Body of pancreas (tissue), 4 donors: ENCODE data around the gene RCN2. TPM values are rescaled to one million over a fixed set of nuclear protein-coding genes. Genes with fewer than 3 reads are reported as not detected.

ENCODE experiments used
- ATAC-seq: fragments of 150-250 bp; one replicate; pipeline ENCODE4 v1.9.1; 2016
- DNase-seq, 4 donors: peaks; one replicate each; pipeline ENCODE4 v3.0.0-alpha.2; 2019
- H3K27ac ChIP-seq, 4 donors: fragments of 200-600 bp; sonication (generic); 1 replicate in 3 of 4; 2 replicates in 1 of 4; pipeline versions ENCODE4 v1.5.1 to v1.6.1; 2016 to 2019; ENCODE audit warnings: mild to moderate bottlenecking in 1 of 4, mixed read lengths in 1 of 4, moderate library complexity in 1 of 4
- H3K27me3 ChIP-seq, 2 donors: fragments of 200-600 bp; sonication (generic); one replicate each; pipeline ENCODE4 v1.6.0; 2016; ENCODE audit warnings: mild to moderate bottlenecking in 1 of 2
- H3K36me3 ChIP-seq, 2 donors: fragments of 200-600 bp; sonication (generic); replicated peaks in 1 of 2; 2 replicates each; pipeline ENCODE4 v1.5.1; 2016; ENCODE audit warnings: low read depth in 2 of 2; ENCODE audit not compliant: insufficient read depth in 1 of 2
- H3K4me1 ChIP-seq: fragments of 200-600 bp; sonication (generic); one replicate; pipeline ENCODE4 v1.6.0; 2016
- H3K4me3 ChIP-seq, 2 donors: fragments of 200-600 bp; sonication (generic); 1 replicate in 1 of 2; 2 replicates in 1 of 2; pipeline ENCODE4 v1.5.1; 2016 to 2019
- H3K9me3 ChIP-seq, 3 donors: fragments of 200-600 bp; sonication (generic); 1 replicate in 2 of 3; 2 replicates in 1 of 3; pipeline ENCODE4 v1.5.1; 2016
- POLR2A ChIP-seq, 3 donors: fragments of 450-650 bp; IDR thresholded peaks; one replicate each; pipeline ENCODE4 v1.6.1; 2016; ENCODE audit warnings: antibody characterized with exemption in 3 of 3, mild to moderate bottlenecking in 2 of 3
- WGBS, 2 donors: methylation state at CpG; one replicate each; pipeline ENCODE4 v1.1.5; 2017; 5-methylcytosine and 5-hydroxymethylcytosine counted together
- intact Hi-C: fragments of 100-400 bp; cut with DNase I; formaldehyde crosslinking; loops from one replicate; pipeline ENCODE4 v1.15.1; 2023
- total RNA-seq, 2 donors: library from RNA; depleted of rRNA; stranded (reverse); fragments of >200 nt; gene quantifications; one replicate each; pipeline ENCODE4 v1.1.0, GENCODE V29; 2016
- TF ChIP-seq, protein P1 (sequence below), 7 experiments: fragments of 450-650 bp in 4 of 7; fragments of 200-600 bp in 3 of 7; sonication (generic) in 3 of 7; IDR thresholded peaks; one replicate each; pipeline ENCODE4 v1.5.1; 2016 to 2019; ENCODE audit warnings: antibody characterized with exemption in 7 of 7

Gene RCN2
- total RNA-seq, 2 donors from 2014 or later: 22.8 to 25.1 TPM

GRCh38 chr15:76954744-76955143 lies 23.2 kb downstream of the RCN2 start:
- Histone ChIP-seq H3K36me3 (no peaks in the 10 kb centered on the region), H3K27ac (peak overlapping the region in 3 of 4 donors; percentile 57 to 65 (median 57)), H3K4me3 (no peak overlapping the region), H3K4me1 (no peaks in the 10 kb centered on the region), H3K9me3 (no peaks in the 10 kb centered on the region), H3K27me3 (no peaks in the 10 kb centered on the region)
- ATAC-seq (peak; percentile 80), DNase-seq (no peak)
- intact Hi-C loops: no loop called here
- no peak for TF ChIP-seq POLR2A (IDR thresholded peaks at IDR 0.05)
- TF ChIP-seq, protein P1, sequence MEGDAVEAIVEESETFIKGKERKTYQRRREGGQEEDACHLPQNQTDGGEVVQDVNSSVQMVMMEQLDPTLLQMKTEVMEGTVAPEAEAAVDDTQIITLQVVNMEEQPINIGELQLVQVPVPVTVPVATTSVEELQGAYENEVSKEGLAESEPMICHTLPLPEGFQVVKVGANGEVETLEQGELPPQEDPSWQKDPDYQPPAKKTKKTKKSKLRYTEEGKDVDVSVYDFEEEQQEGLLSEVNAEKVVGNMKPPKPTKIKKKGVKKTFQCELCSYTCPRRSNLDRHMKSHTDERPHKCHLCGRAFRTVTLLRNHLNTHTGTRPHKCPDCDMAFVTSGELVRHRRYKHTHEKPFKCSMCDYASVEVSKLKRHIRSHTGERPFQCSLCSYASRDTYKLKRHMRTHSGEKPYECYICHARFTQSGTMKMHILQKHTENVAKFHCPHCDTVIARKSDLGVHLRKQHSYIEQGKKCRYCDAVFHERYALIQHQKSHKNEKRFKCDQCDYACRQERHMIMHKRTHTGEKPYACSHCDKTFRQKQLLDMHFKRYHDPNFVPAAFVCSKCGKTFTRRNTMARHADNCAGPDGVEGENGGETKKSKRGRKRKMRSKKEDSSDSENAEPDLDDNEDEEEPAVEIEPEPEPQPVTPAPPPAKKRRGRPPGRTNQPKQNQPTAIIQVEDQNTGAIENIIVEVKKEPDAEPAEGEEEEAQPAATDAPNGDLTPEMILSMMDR (IDR thresholded peaks at IDR 0.05): no peak
- WGBS, 2 donors: 66% methylated on average over 2 of the region's 2 CpGs

DNA sequence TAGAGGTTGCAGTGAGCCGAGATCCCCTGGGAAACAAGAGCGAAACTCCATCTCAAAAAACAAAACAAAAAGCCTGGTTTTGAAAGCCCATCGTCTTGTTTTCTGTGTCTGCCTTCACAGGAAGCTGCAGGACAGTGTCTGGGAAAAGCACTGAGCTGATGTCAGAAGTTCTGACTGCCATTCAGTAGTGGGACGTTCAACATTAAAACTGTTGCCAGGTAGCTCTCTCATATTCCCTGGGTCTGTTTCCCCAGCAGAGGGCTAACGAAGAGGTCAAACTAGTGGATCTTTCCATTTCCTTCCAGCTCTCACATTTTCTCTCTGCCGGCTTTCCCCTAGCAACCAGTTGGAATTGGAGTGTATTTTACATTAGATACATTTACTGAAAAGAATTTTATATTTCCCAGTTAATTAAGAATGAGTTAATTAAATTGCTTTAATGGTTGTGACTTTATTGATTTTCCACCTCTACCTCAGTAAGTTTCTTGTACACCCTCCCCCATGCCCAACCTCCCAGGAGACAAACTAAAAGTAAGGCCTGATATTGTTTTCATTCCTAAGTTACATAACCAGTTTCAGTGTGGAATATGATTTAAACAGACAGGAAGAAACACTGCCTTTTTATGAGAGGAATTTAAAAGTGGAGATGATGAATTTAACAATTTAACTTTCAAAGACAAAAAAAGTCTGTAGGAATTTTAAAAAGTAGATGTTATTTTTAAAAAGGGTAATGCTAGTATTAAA lies 29.9 kb downstream of the RCN2 start:
- intact Hi-C loops: no loop called here
- TF ChIP-seq, protein P1 (IDR thresholded peaks at IDR 0.05): peak in 2 of 7 experiments; percentile 11 to 14
- TF ChIP-seq POLR2A (IDR thresholded peaks at IDR 0.05): no peak
- peak; percentile 16 for ATAC-seq

GRCh38 chr15:76962337-76963013 lies 30.9 kb downstream of the RCN2 start:
- H3K36me3 ChIP-seq: no peaks in the 10 kb centered on the region
- no peak overlapping the region for H3K27ac ChIP-seq
- intact Hi-C loops: no loop called here
- H3K9me3 ChIP-seq: no peaks in the 10 kb centered on the region
- H3K4me3 ChIP-seq: no peak overlapping the region
- WGBS, 2 donors: 84 to 86% methylated on average over 9 of the region's 9 CpGs
- DNase-seq (no peak), ATAC-seq (no peak)
- no peaks in the 10 kb centered on the region for H3K4me1 ChIP-seq
- H3K27me3 ChIP-seq: no peaks in the 10 kb centered on the region
- TF ChIP-seq, protein P1 (IDR thresholded peaks at IDR 0.05): no peak
- TF ChIP-seq POLR2A (IDR thresholded peaks at IDR 0.05): no peak

More for the DNA sequence above, 29.9 kb downstream of the RCN2 start:
- H3K36me3 ChIP-seq: no peaks in the 10 kb centered on the region
- no peak overlapping the region for H3K4me3 ChIP-seq
- peak overlapping the region in 3 of 4 donors; percentile 7 to 37 (median 33) for H3K27ac ChIP-seq
- H3K4me1 ChIP-seq: no peaks in the 10 kb centered on the region
- no peak for DNase-seq
- no peaks in the 10 kb centered on the region for H3K9me3 ChIP-seq
- WGBS, 2 donors: 63 to 66% methylated on average over 6 of the region's 6 CpGs
- no peaks in the 10 kb centered on the region for H3K27me3 ChIP-seq

DNA sequence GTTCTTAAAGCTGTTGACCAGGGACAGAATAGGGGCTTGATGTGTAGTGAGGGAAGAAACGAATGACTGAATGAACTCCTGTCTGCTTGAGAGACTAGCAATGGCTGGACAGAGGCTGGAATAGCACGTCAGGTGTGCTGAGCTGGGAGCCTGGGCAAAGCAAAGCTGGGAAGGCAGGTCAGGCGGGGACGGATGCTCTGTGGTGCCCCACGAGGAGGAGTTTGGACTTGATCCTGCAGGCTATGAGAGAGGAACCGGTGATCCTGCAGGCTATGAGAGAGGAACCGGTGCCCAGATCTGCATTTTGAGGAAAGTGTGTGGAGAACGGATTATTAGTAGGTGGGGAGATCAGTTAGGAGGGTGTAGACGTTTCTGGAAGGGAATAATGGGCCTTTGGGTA lies 32.0 kb downstream of the RCN2 start:
- 37 to 43% methylated on average over 9 of the region's 9 CpGs for WGBS, 2 donors
- DNase-seq (peak; percentile 17 to 62 (median 30)), ATAC-seq (peak; percentile 80)

More for the DNA sequence above, 32.0 kb downstream of the RCN2 start:
- Histone ChIP-seq H3K36me3 (no peaks in the 10 kb centered on the region), H3K27ac (peak overlapping the region in 3 of 4 donors; percentile 59 to 73 (median 67)), H3K27me3 (no peaks in the 10 kb centered on the region), H3K4me3 (no peak overlapping the region), H3K9me3 (no peaks in the 10 kb centered on the region), H3K4me1 (no peaks in the 10 kb centered on the region)
- TF ChIP-seq, protein P1 (IDR thresholded peaks at IDR 0.05): peak in 3 of 7 experiments; percentile 12 to 21 (median 17)
- peak in 1 of 3 donors; percentile 20 for TF ChIP-seq POLR2A (IDR thresholded peaks at IDR 0.05)
- intact Hi-C loops: no loop called here
